HL-60 (cell line): ENCODE results near the gene XPR1.
A peak's percentile ranks its signal among the peaks of the same experiment; 100 is the strongest.

ENCODE experiments used
- DNase-seq, 2 experiments: peaks; one replicate each; pipeline ENCODE4 v3.0.0-alpha.2; 2010 to 2020; ENCODE audit warnings: low read depth in 1 of 2, low spot score in 1 of 2
- H3K27ac ChIP-seq: fragments of 250-450 bp; sonication (Bioruptor Pico); replicated peaks from 2 replicates; pipeline ENCODE4 v1.5.1; 2020; ENCODE audit warnings: mild to moderate bottlenecking, moderate library complexity
- H3K27me3 ChIP-seq: fragments of 250-450 bp; sonication (Bioruptor Pico); 2 replicates; pipeline ENCODE4 v1.5.1; 2021; ENCODE audit warnings: mild to moderate bottlenecking, moderate library complexity; ENCODE audit not compliant: insufficient read depth, poor library complexity, severe bottlenecking
- H3K4me3 ChIP-seq: replicated peaks from 2 replicates; pipeline ENCODE4 v1.5.1; 2011; ENCODE audit warnings: mild to moderate bottlenecking, control low read depth, low read length; ENCODE audit not compliant: insufficient read depth
- CTCF ChIP-seq: IDR thresholded peaks from one replicate; pipeline ENCODE4 v1.5.1; 2011; ENCODE audit warnings: low read length, control low read depth, inconsistent platforms; ENCODE audit not compliant: insufficient read depth
- GABPA ChIP-seq: IDR thresholded peaks from 2 replicates; pipeline ENCODE4 v1.6.1; 2012; ENCODE audit warnings: low read depth
- POLR2AphosphoS5 ChIP-seq: IDR thresholded peaks from 2 replicates; pipeline ENCODE4 v1.6.1; 2012; ENCODE audit warnings: low read depth
- REST ChIP-seq: IDR thresholded peaks from 2 replicates; pipeline ENCODE4 v1.6.1; 2012; ENCODE audit warnings: low read depth; ENCODE audit not compliant: insufficient replicate concordance
- SPI1 ChIP-seq: IDR thresholded peaks from 2 replicates; pipeline ENCODE4 v1.6.1; 2012; ENCODE audit warnings: low read depth, mild to moderate bottlenecking, borderline replicate concordance

The XPR1 gene

GRCh38 chr1:180610556-180611015 is 21.2 kb upstream of the XPR1 start:
- no peak for DNase-seq
- TF ChIP-seq CTCF, result no peak
- TF ChIP-seq REST, result no peak
- no peak for TF ChIP-seq GABPA
- no peak for TF ChIP-seq POLR2AphosphoS5
- TF ChIP-seq SPI1, result no peak
- no peak overlapping the region for H3K27ac ChIP-seq

GRCh38 chr1:180611016-180611930 is 20.5 kb upstream of the XPR1 start:
- 0 out of 2 replicates have a peak overlapping the region, but pooled peaks have one; percentile 6 for H3K27ac ChIP-seq
- no peaks in the 10 kb centered on the region for H3K27me3 ChIP-seq
- DNase-seq, result peak; percentile 49 to 77
- no peak overlapping the region for H3K4me3 ChIP-seq
- peak; percentile 98 for TF ChIP-seq SPI1
- TF ChIP-seq CTCF, result no peak

More at GRCh38 chr1:180610556-180611015, 21.2 kb upstream of the XPR1 start:
- H3K27me3 ChIP-seq, result no peaks in the 10 kb centered on the region
- H3K4me3 ChIP-seq, result no peak overlapping the region

GRCh38 chr1:180612632-180613031 is 19.2 kb upstream of the XPR1 start:
- peak in 1 of 2 experiments; percentile 43 for DNase-seq
- no peak for TF ChIP-seq SPI1
- no peak for TF ChIP-seq POLR2AphosphoS5
- no peak for TF ChIP-seq REST
- TF ChIP-seq GABPA, result no peak
- no peak for TF ChIP-seq CTCF
- no peak overlapping the region for H3K27ac ChIP-seq
- H3K4me3 ChIP-seq, result no peak overlapping the region
- no peaks in the 10 kb centered on the region for H3K27me3 ChIP-seq
